DMS114 treated with DMSO at 0.1 percent for 48 hours (cell line): Measurements from ENCODE around the gene FXYD1.
"Not testable (repeated sequence)": the region's sequence is repeated elsewhere in the genome, so short reads cannot be mapped to it uniquely, and the experiment has no call there.

ENCODE experiments used
- DNase-seq: peaks from one replicate; lab custom pipeline; 2025; ENCODE audit not compliant: unreplicated experiment; lab: John Stamatoyannopoulos, UW

The FXYD1 gene

GRCh38 chr19:35141837-35142605 lies 3.4 kb downstream of the FXYD1 start:
- no peak for DNase-seq

GRCh38 chr19:35142606-35143230 lies 4.1 kb downstream of the FXYD1 start:
- DNase-seq: peak; percentile 28

GRCh38 chr19:35143231-35143715 lies 4.6 kb downstream of the FXYD1 start, which contains the start of gene FXYD7:
FXYD7 (plus strand) TSS chr19:35143255; CDS start chr19:35143334, 79 bp downstream.
- DNase-seq: no peak

GRCh38 chr19:35143818-35144217 lies 5.2 kb downstream of the FXYD1 start:
- DNase-seq: no peak

- DNase-seq: no peak
These were observed 5.6 kb downstream of the FXYD1 start for GRCh38 chr19:35144259-35144599.

- no peak for DNase-seq
These were observed 6.2 kb downstream of the FXYD1 start for GRCh38 chr19:35144600-35145436.

GRCh38 chr19:35146746-35147459 lies 8.3 kb downstream of the FXYD1 start:
- no peak for DNase-seq

- DNase-seq: no peak
These were observed 10.8 kb downstream of the FXYD1 start for GRCh38 chr19:35149463-35149862.

GRCh38 chr19:35150445-35150844 lies 11.8 kb downstream of the FXYD1 start:
- no peak for DNase-seq

- DNase-seq: no peak
These were observed 12.8 kb downstream of the FXYD1 start for GRCh38 chr19:35151273-35152065.

GRCh38 chr19:35153129-35153522 lies 14.5 kb downstream of the FXYD1 start:
- DNase-seq: not testable (repeated sequence)

GRCh38 chr19:35153701-35154524 lies 15.3 kb downstream of the FXYD1 start:
- peak; percentile 27 for DNase-seq

GRCh38 chr19:35154525-35155406 lies 16.1 kb downstream of the FXYD1 start, which contains the start of gene FXYD5:
FXYD5 (plus strand) TSS chr19:35154735; CDS start chr19:35155551, 816 bp downstream.
- DNase-seq: no peak

- DNase-seq: no peak
These were observed 16.8 kb downstream of the FXYD1 start for GRCh38 chr19:35155441-35155840.

GRCh38 chr19:35155981-35156672 lies 17.5 kb downstream of the FXYD1 start:
- DNase-seq: no peak

- no peak for DNase-seq
These were observed 18.0 kb downstream of the FXYD1 start for GRCh38 chr19:35156673-35157014.

GRCh38 chr19:35157431-35157830 lies 18.8 kb downstream of the FXYD1 start:
- no peak for DNase-seq

- DNase-seq: no peak
These were observed 21.0 kb downstream of the FXYD1 start for GRCh38 chr19:35159606-35160005.
